ENCODE results near the gene CALHM3. TPM values are rescaled to one million over a fixed set of nuclear protein-coding genes. Genes with fewer than 3 reads are reported as not detected.

CALHM3 gene
- total and polyA plus RNA-seq, 2 of the 13 experiments (the other 11 are each of a cell fraction or from before 2014, with no cell fraction given) = not detected

GRCh38 chr10:103512166-103512565 is 33.1 kb upstream of the CALHM3 start (continued):
- TF ChIP-seq ZKSCAN8 (CRISPR knock-in tag; IDR thresholded peaks at IDR 0.05; ENCODE audit: borderline replicate concordance) (no peak), MAZ (IDR thresholded peaks at IDR 0.05; ENCODE audit: borderline replicate concordance, low read depth, low read length) (no peak), MAZ (CRISPR knock-in tag; IDR thresholded peaks at IDR 0.05; ENCODE audit: low read depth) (no peak), ZNF607 (CRISPR knock-in tag; IDR thresholded peaks at IDR 0.05; ENCODE audit: borderline replicate concordance) (no peak), ERF (CRISPR knock-in tag; IDR thresholded peaks at IDR 0.05) (no peak)

- no peak overlapping the region for H3K27ac ChIP-seq (ENCODE audit: extremely low read length, insufficient read depth, low read length)
- H3K79me2 ChIP-seq (ENCODE audit: insufficient read depth, low read length) = no peaks in the 10 kb centered on the region
- POLR2A ChIA-PET = no interaction called here
- ATAC-seq = no peak
- no peaks in the 10 kb centered on the region for H3K9me3 ChIP-seq (ENCODE audit: low read length)
- no peak overlapping the region for H2AFZ ChIP-seq (ENCODE audit: low read length)
- peaks cover 47% of the 10 kb centered on the region for H3K4me1 ChIP-seq (ENCODE audit: insufficient read depth, low read length)
- H3K4me2 ChIP-seq (ENCODE audit: low read depth, low read length) = no peak overlapping the region
- intact Hi-C loops (cut with micrococcal nuclease; ENCODE audit: unreplicated experiment) (loop anchor here (5.0 kb wide), 1 partner anchor 66 kb away; no protein-coding TSS in a partner anchor), in situ Hi-C loops (cut with HindIII; ENCODE audit: extremely low pct_ligation_motif_present, low pct_unique_long_range_greater_than_20kb) (loop anchor here (5.0 kb wide), 1 partner anchor 66 kb away; no protein-coding TSS in a partner anchor)
- CTCF ChIA-PET (ENCODE audit: low intra/inter-chr PET ratio, low total read pairs) = no interaction called here
- no peaks in the 10 kb centered on the region for H3K36me3 ChIP-seq (replicated peaks in 1 of 2; ENCODE audit: control insufficient read depth in 1 of 2, insufficient read depth in 2 of 2, low read length in 2 of 2)
- no peaks in the 10 kb centered on the region for H4K20me1 ChIP-seq (ENCODE audit: insufficient read depth, low read length)
- no TSS peak for BruUV-seq (replicated peaks)
- WGBS (ENCODE audit: low lambda C conversion rate) = 55% methylated on average over 10 of the region's 10 CpGs
- no peak for DNase-seq (ENCODE audit: low spot score)
- H3K27me3 ChIP-seq (ENCODE audit: control insufficient read depth in 1 of 2, insufficient read depth in 2 of 2, low read length in 2 of 2) = peaks cover 2 to 44% of the 10 kb centered on the region in 2 experiments; a peak in 3 of 5 replicates
- H3K9ac ChIP-seq (ENCODE audit: insufficient read depth, low read depth, low read length) = no peak overlapping the region
- FAIRE-seq = no peak
- H3K4me3 ChIP-seq (replicated peaks in 1 of 3; ENCODE audit: insufficient read depth in 1 of 3, low read depth in 2 of 3, low read length in 3 of 3) = no peak overlapping the region
- TF ChIP-seq CENPX (CRISPR knock-in tag; IDR thresholded peaks at IDR 0.05) (no peak), PCBP2 (optimal IDR thresholded peaks at IDR 0.05; ENCODE audit: low read depth, low read length, poor library complexity, severe bottlenecking) (no peak), NFKB2 (CRISPR knock-in tag; IDR thresholded peaks at IDR 0.05; ENCODE audit: borderline replicate concordance) (no peak), TBP (CRISPR knock-in tag; IDR thresholded peaks at IDR 0.05) (no peak), ZNF652 (CRISPR knock-in tag; IDR thresholded peaks at IDR 0.05; ENCODE audit: borderline replicate concordance, low read depth) (no peak), PAX8 (CRISPR knock-in tag; IDR thresholded peaks at IDR 0.05; ENCODE audit: borderline replicate concordance) (no peak), ZNF816 (CRISPR knock-in tag; IDR thresholded peaks at IDR 0.05; ENCODE audit: borderline replicate concordance) (no peak), TIGD3 (CRISPR knock-in tag; IDR thresholded peaks at IDR 0.05; ENCODE audit: borderline replicate concordance) (no peak)
- TF ChIP-seq, protein P1, sequence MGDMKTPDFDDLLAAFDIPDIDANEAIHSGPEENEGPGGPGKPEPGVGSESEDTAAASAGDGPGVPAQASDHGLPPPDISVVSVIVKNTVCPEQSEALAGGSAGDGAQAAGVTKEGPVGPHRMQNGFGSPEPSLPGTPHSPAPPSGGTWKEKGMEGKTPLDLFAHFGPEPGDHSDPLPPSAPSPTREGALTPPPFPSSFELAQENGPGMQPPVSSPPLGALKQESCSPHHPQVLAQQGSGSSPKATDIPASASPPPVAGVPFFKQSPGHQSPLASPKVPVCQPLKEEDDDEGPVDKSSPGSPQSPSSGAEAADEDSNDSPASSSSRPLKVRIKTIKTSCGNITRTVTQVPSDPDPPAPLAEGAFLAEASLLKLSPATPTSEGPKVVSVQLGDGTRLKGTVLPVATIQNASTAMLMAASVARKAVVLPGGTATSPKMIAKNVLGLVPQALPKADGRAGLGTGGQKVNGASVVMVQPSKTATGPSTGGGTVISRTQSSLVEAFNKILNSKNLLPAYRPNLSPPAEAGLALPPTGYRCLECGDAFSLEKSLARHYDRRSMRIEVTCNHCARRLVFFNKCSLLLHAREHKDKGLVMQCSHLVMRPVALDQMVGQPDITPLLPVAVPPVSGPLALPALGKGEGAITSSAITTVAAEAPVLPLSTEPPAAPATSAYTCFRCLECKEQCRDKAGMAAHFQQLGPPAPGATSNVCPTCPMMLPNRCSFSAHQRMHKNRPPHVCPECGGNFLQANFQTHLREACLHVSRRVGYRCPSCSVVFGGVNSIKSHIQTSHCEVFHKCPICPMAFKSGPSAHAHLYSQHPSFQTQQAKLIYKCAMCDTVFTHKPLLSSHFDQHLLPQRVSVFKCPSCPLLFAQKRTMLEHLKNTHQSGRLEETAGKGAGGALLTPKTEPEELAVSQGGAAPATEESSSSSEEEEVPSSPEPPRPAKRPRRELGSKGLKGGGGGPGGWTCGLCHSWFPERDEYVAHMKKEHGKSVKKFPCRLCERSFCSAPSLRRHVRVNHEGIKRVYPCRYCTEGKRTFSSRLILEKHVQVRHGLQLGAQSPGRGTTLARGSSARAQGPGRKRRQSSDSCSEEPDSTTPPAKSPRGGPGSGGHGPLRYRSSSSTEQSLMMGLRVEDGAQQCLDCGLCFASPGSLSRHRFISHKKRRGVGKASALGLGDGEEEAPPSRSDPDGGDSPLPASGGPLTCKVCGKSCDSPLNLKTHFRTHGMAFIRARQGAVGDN (CRISPR knock-in tag; IDR thresholded peaks at IDR 0.05) = no peak
Measured at GRCh38 chr10:103510791-103511752, 32.0 kb upstream of the CALHM3 start.
